Testis (tissue), 2 donors: ENCODE measurements around the gene SYF2.

ENCODE experiments used
- POLR2A ChIP-seq: fragments of 450-650 bp; IDR thresholded peaks from one replicate; pipeline ENCODE4 v1.6.1; 2017; ENCODE audit warnings: antibody characterized with exemption, mild to moderate bottlenecking, moderate library complexity
- TF ChIP-seq, protein P1 (sequence below), 3 experiments: fragments of 450-650 bp in 2 of 3; fragments of 200-600 bp in 1 of 3; sonication (generic) in 1 of 3; IDR thresholded peaks; one replicate each; pipeline ENCODE4 v1.5.1; 2016 to 2019; ENCODE audit warnings: antibody characterized with exemption in 3 of 3, mild to moderate bottlenecking in 2 of 3, moderate library complexity in 1 of 3

DNA sequence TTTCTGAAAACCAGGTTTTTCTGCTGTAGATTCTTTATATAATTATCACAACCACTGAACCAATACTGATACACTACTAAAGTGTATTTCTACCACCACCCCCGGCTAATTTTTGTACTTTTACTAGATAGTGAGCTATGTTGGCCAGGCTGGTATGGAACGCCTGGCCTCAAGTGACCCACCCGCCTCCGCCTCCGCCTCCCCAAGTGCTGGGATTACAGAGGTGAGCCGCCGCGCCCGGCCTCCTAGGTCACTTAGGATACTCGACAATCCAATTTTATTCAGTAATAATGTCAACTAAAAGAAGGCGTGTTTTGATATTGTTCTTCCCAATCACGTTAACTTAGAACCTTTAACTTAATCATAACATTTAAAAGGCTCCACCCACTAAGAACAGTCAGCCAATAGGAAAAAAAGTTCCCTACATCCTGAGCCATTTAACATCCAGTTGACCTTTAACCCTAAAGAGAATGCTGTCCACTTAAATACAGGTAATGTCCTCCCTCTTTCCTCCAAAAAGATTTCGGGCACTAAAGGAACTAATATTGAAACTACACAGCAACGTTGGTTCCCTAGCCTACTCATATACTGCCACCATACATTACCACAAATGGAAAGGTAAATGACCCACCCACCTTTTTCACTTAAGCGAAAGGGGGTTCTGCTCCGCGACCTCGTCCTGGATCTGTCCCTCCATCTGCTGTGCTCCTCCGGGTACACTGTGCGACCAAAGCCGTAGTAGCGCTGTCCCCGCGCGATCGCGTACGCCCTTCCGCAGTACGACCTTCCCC, 13.7 kb upstream of the SYF2 start:
- TF ChIP-seq, protein P1, sequence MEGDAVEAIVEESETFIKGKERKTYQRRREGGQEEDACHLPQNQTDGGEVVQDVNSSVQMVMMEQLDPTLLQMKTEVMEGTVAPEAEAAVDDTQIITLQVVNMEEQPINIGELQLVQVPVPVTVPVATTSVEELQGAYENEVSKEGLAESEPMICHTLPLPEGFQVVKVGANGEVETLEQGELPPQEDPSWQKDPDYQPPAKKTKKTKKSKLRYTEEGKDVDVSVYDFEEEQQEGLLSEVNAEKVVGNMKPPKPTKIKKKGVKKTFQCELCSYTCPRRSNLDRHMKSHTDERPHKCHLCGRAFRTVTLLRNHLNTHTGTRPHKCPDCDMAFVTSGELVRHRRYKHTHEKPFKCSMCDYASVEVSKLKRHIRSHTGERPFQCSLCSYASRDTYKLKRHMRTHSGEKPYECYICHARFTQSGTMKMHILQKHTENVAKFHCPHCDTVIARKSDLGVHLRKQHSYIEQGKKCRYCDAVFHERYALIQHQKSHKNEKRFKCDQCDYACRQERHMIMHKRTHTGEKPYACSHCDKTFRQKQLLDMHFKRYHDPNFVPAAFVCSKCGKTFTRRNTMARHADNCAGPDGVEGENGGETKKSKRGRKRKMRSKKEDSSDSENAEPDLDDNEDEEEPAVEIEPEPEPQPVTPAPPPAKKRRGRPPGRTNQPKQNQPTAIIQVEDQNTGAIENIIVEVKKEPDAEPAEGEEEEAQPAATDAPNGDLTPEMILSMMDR (IDR thresholded peaks at IDR 0.05), result no peak
- TF ChIP-seq POLR2A, result no peak
